Stimulated activated naive B cell treated with anti-CD40 and anti-IgM and Interleukin-4, amounts not matched to agents 10 μg/mL and 1 μg/mL and 100 μg/mL, for 72 hours (primary cell): ENCODE measurements around the gene PKD2L2.
A peak's percentile ranks its signal among the peaks of the same experiment; 100 is the strongest.

Experiments
- ATAC-seq, 2 donors: fragments of 150-1000 bp; cut with Tn5 transposase; replicated peaks; 2 replicates each; pipeline ENCODE4 v1.10.0; 2021; ENCODE audit warnings: moderate library complexity in 1 of 2
- DNase-seq: peaks from one replicate; pipeline ENCODE4 v3.0.0; 2021
- H3K27ac Mint-ChIP-seq: one replicate; pipeline ENCODE4 v1.8.0; 2022; ENCODE audit warnings: mild to moderate bottlenecking, mixed read lengths
- H3K27me3 Mint-ChIP-seq, 2 donors: one replicate each; pipeline ENCODE4 v1.8.0; 2022; ENCODE audit warnings: mixed read lengths in 2 of 2
- H3K36me3 Mint-ChIP-seq, 2 donors: one replicate each; pipeline ENCODE4 v1.8.0; 2022; ENCODE audit warnings: mixed read lengths in 2 of 2, mild to moderate bottlenecking in 1 of 2
- H3K4me1 Mint-ChIP-seq, 2 donors: one replicate each; pipeline ENCODE4 v1.8.0; 2022; ENCODE audit warnings: mixed read lengths in 2 of 2, mild to moderate bottlenecking in 1 of 2
- H3K4me3 Mint-ChIP-seq, 2 donors: one replicate each; pipeline ENCODE4 v1.8.0; 2022; ENCODE audit warnings: mild to moderate bottlenecking in 2 of 2, mixed read lengths in 2 of 2, moderate library complexity in 1 of 2
- H3K9me3 Mint-ChIP-seq, 2 donors: one replicate each; pipeline ENCODE4 v1.8.0; 2022; ENCODE audit warnings: mixed read lengths in 2 of 2, mild to moderate bottlenecking in 1 of 2

PKD2L2 gene

GRCh38 chr5:137866541-137867388 lies 22.5 kb upstream of the PKD2L2 start:
- Mint-ChIP-seq H3K27me3 (no peaks in the 10 kb centered on the region), H3K36me3 (peaks cover 0 to 4% of the 10 kb centered on the region in 2 donors)

DNA sequence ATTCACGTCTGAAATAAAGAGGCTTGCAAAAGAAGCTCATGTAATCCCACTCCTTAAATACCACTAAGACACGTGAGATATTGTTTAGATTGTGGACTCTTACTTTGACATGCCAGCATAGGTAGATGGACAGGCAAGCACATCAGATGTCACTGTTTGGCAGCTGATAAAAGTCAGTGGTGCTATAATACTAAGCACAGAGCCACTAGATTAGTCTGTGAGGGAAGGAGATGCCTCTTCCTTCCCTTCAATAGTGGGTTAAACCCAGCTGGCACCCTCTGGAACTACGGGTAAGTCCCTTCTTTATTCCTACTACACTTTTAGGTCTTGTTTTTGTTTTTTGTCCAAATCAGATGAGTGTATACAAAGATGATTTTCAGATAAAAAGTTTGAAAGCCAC lies 21.6 kb upstream of the PKD2L2 start, which contains the start of gene MYOT:
Gene MYOT, plus strand, starts transcription at position 197 of the 400 bp plus-strand sequence. CDS start 2,792 bp downstream, outside the sequence.
- no peak within 1 kb of the TSS for H3K4me3 Mint-ChIP-seq
- no peak for ATAC-seq
- no peaks in the 10 kb centered on the region for H3K9me3 Mint-ChIP-seq
- no peak for DNase-seq
- H3K27ac Mint-ChIP-seq: no peak within 1 kb of the TSS
- no peaks in the 10 kb centered on the region for H3K36me3 Mint-ChIP-seq
- H3K27me3 Mint-ChIP-seq: no peaks in the 10 kb centered on the region
- peaks cover 0 to 5% of the 10 kb centered on the region in 2 donors for H3K4me1 Mint-ChIP-seq

More at GRCh38 chr5:137866541-137867388, 22.5 kb upstream of the PKD2L2 start:
- DNase-seq (no peak), ATAC-seq (no peak)
- Mint-ChIP-seq H3K9me3 (no peaks in the 10 kb centered on the region), H3K4me3 (no peak overlapping the region), H3K27ac (no peak overlapping the region), H3K4me1 (peaks cover 4 to 9% of the 10 kb centered on the region in 2 donors)

DNA sequence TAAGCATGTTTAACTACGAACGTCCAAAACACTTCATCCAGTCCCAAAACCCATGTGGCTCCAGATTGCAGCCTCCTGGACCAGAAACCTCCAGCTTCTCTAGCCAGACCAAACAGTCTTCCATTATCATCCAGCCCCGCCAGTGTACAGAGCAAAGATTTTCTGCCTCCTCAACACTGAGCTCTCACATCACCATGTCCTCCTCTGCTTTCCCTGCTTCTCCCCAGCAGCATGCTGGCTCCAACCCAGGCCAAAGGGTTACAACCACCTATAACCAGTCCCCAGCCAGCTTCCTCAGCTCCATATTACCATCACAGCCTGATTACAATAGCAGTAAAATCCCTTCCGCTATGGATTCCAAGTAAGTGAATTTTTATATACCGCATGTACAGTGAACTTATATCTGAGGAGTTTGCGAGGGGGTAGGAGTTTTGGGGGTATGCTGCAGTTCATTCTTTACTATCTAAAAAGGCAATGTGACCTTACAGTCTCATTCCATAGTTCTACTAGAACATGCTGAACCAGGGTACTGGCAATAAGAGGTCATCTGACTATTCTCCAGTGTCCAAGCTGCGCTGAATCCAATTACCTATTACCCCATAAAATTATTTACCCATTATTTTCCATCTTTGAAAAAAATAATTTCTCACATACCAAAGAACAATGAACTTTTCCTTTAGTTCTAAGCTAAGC lies 18.5 kb upstream of the PKD2L2 start:
- no peaks in the 10 kb centered on the region for H3K27me3 Mint-ChIP-seq

DNA sequence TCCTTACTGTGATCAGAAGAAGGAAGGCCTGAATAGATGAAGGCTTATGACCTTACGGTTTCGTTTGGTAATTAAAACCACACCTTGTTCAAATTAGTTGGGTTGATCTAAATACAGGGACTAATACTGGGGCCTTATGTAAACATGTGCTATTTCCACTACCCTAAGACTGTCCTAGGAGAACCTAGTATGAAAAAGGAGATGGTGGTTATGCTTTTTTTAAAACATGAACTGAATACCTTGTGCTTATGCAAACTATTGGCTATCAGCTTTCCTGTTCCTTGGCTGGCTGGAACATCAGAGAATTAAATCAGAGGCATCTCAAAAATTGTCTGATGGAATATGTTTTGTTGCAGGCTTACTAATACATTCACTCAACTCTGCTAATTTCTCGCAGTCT lies 17.7 kb upstream of the PKD2L2 start:
- ATAC-seq: no peak
- Mint-ChIP-seq H3K9me3 (no peaks in the 10 kb centered on the region), H3K36me3 (no peaks in the 10 kb centered on the region), H3K4me1 (peaks cover 0 to 5% of the 10 kb centered on the region in 2 donors), H3K27ac (no peak overlapping the region), H3K27me3 (no peaks in the 10 kb centered on the region), H3K4me3 (no peak overlapping the region)
- DNase-seq: no peak

More for the DNA sequence above, 18.5 kb upstream of the PKD2L2 start:
- H3K27ac Mint-ChIP-seq: no peak overlapping the region
- no peaks in the 10 kb centered on the region for H3K36me3 Mint-ChIP-seq
- H3K4me3 Mint-ChIP-seq: no peak overlapping the region
- H3K4me1 Mint-ChIP-seq: peaks cover 0 to 5% of the 10 kb centered on the region in 2 donors
- DNase-seq (no peak), ATAC-seq (no peak)
- H3K9me3 Mint-ChIP-seq: no peaks in the 10 kb centered on the region

DNA sequence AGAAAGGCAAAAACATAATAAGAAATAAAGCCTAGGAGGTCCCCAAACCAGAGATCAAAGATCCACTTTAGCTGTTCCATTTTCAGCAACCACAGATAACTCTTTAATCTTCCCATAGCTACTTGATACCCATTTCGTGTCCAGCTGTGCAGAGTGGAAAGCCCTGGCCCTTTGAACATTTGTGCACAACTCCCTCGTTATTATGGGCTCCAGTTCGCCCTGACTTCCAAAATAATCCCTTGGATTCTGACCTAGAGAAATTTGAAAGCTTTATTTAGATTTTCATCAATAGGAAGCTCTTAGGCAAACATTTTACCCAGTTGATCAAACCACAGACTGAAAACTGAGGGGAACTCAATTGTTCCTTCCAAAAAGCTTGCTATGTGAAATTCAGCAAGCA lies 16.8 kb upstream of the PKD2L2 start:
- Mint-ChIP-seq H3K4me3 (no peak overlapping the region), H3K4me1 (peaks cover 0 to 5% of the 10 kb centered on the region in 2 donors), H3K36me3 (no peaks in the 10 kb centered on the region), H3K27me3 (no peaks in the 10 kb centered on the region), H3K27ac (no peak overlapping the region), H3K9me3 (no peaks in the 10 kb centered on the region)
- DNase-seq (no peak), ATAC-seq (no peak)

- Mint-ChIP-seq H3K36me3 (peaks cover 0 to 6% of the 10 kb centered on the region in 2 donors), H3K27me3 (no peaks in the 10 kb centered on the region), H3K9me3 (no peaks in the 10 kb centered on the region), H3K4me1 (peaks cover 4 to 12% of the 10 kb centered on the region in 2 donors), H3K27ac (no peak overlapping the region), H3K4me3 (no peak overlapping the region)
- no peak for DNase-seq
- ATAC-seq: no peak
Measured at GRCh38 chr5:137876101-137876500, 13.2 kb upstream of the PKD2L2 start.

DNA sequence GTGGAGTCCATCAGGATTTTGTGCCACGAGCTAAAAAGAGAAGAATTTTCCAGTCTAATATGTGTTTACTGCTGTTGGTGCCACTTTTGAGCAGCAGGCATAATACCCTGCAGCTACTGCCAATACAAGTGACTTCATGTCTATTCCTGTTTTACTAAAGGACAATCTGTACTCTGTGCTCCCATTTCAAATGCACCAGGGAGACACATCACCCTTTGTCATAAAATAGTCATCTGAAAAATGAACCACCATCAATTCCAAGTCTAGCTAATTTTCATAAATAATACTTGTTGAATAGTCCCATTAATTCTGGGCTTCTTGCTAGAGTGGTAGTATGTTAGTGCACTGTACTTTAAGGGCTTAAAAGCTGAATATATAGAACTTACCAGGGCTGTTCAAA lies 8.9 kb upstream of the PKD2L2 start:
- no peak overlapping the region for H3K27ac Mint-ChIP-seq
- DNase-seq (no peak), ATAC-seq (no peak)
- H3K27me3 Mint-ChIP-seq: no peaks in the 10 kb centered on the region
- no peak overlapping the region for H3K4me3 Mint-ChIP-seq
- peaks cover 4 to 12% of the 10 kb centered on the region in 2 donors for H3K4me1 Mint-ChIP-seq
- H3K36me3 Mint-ChIP-seq: peaks cover 8 to 10% of the 10 kb centered on the region in 2 donors
- no peaks in the 10 kb centered on the region for H3K9me3 Mint-ChIP-seq

- H3K36me3 Mint-ChIP-seq: peaks cover 0 to 3% of the 10 kb centered on the region in 2 donors
- H3K27ac Mint-ChIP-seq: peak overlapping the region; percentile 98
- DNase-seq (no peak), ATAC-seq (no peak)
- H3K4me1 Mint-ChIP-seq: peaks cover 7 to 17% of the 10 kb centered on the region in 2 donors
- no peaks in the 10 kb centered on the region for H3K27me3 Mint-ChIP-seq
- no peaks in the 10 kb centered on the region for H3K9me3 Mint-ChIP-seq
- H3K4me3 Mint-ChIP-seq: peak overlapping the region; percentile 82 to 89
Measured at GRCh38 chr5:137887831-137888230, 1.4 kb upstream of the PKD2L2 start.

- no peak for DNase-seq
- Mint-ChIP-seq H3K4me3 (peak overlapping the region; percentile 82 to 89), H3K36me3 (peaks cover 0 to 3% of the 10 kb centered on the region in 2 donors), H3K27me3 (no peaks in the 10 kb centered on the region), H3K27ac (peak overlapping the region; percentile 98), H3K4me1 (peaks cover 7 to 20% of the 10 kb centered on the region in 2 donors), H3K9me3 (no peaks in the 10 kb centered on the region)
- ATAC-seq: no peak
Measured at GRCh38 chr5:137888466-137888862, 793 bp upstream of the PKD2L2 start.

GRCh38 chr5:137890845-137891244 lies 1.6 kb downstream of the PKD2L2 start:
- Mint-ChIP-seq H3K36me3 (peaks cover 0 to 3% of the 10 kb centered on the region in 2 donors), H3K4me3 (no peak overlapping the region), H3K27me3 (no peaks in the 10 kb centered on the region), H3K9me3 (no peaks in the 10 kb centered on the region), H3K4me1 (peaks cover 15 to 35% of the 10 kb centered on the region in 2 donors), H3K27ac (no peak overlapping the region)
- ATAC-seq: no peak
- no peak for DNase-seq

DNA sequence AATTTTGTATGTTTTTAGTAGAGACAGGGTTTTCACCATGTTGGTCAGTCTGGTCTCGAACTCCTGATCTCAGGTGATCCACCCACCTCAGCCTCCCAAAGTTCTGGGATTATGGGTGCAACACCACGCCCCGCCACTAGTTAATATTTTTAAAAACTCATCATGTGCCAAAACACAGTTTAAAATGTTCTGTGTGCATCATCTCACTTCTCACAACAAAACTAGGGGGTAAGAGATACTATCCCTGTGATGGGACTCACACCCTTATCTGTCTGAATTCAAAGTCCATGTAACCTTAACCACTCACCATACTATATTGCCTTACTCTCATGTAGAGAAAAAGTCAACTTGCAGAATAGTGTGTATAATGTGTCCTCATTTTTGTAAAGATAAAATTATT lies 2.6 kb downstream of the PKD2L2 start:
- H3K36me3 Mint-ChIP-seq: peaks cover 2 to 3% of the 10 kb centered on the region in 2 donors
- H3K27ac Mint-ChIP-seq: no peak overlapping the region
- H3K4me1 Mint-ChIP-seq: peaks cover 18 to 37% of the 10 kb centered on the region in 2 donors
- no peak for DNase-seq
- H3K4me3 Mint-ChIP-seq: no peak overlapping the region
- ATAC-seq: no peak
- no peaks in the 10 kb centered on the region for H3K9me3 Mint-ChIP-seq
- H3K27me3 Mint-ChIP-seq: no peaks in the 10 kb centered on the region

- peaks cover 17 to 50% of the 10 kb centered on the region in 2 donors for H3K4me1 Mint-ChIP-seq
- H3K9me3 Mint-ChIP-seq: no peaks in the 10 kb centered on the region
- H3K27me3 Mint-ChIP-seq: no peaks in the 10 kb centered on the region
- peaks cover 0 to 2% of the 10 kb centered on the region in 2 donors for H3K36me3 Mint-ChIP-seq
- no peak overlapping the region for H3K27ac Mint-ChIP-seq
- DNase-seq (no peak), ATAC-seq (no peak)
- H3K4me3 Mint-ChIP-seq: no peak overlapping the region
Measured at GRCh38 chr5:137894586-137894985, 5.3 kb downstream of the PKD2L2 start.

DNA sequence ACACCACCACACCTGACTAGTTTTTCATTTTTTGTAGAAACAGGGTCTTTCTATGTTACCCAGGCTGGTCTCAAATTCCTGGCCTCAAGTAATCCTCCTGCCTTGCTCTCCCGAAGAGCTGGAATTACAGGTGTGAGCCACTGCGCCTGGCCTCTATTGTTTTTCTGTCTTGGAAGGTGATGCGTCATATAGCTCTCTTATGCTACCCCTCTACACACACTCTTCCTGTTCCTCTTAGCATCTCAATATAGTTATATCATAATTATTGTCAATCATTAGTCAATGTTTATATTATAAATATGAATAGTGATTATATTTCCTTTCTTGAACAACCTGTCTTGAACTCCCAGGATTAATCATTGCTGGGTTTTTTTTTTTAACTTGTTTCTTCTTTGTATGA lies 7.3 kb downstream of the PKD2L2 start:
- H3K4me3 Mint-ChIP-seq: no peak overlapping the region
- peak overlapping the region; percentile 75 for H3K27ac Mint-ChIP-seq
- DNase-seq (no peak), ATAC-seq (peak in 1 of 2 donors; percentile 35)
- no peaks in the 10 kb centered on the region for H3K9me3 Mint-ChIP-seq
- H3K4me1 Mint-ChIP-seq: peaks cover 26 to 66% of the 10 kb centered on the region in 2 donors
- H3K27me3 Mint-ChIP-seq: no peaks in the 10 kb centered on the region
- peaks cover 0 to 2% of the 10 kb centered on the region in 2 donors for H3K36me3 Mint-ChIP-seq

- ATAC-seq: no peak
- H3K27me3 Mint-ChIP-seq: no peaks in the 10 kb centered on the region
- peaks cover 34 to 81% of the 10 kb centered on the region in 2 donors for H3K4me1 Mint-ChIP-seq
- H3K4me3 Mint-ChIP-seq: no peak overlapping the region
- peak overlapping the region; percentile 67 for H3K27ac Mint-ChIP-seq
- DNase-seq: no peak
- peaks cover 0 to 3% of the 10 kb centered on the region in 2 donors for H3K36me3 Mint-ChIP-seq
- H3K9me3 Mint-ChIP-seq: peaks cover 0 to 1% of the 10 kb centered on the region in 2 donors
Measured at GRCh38 chr5:137899493-137899892, 10.2 kb downstream of the PKD2L2 start.
